ENCODE measurements around the gene FUT8. TPM values are rescaled to one million over a fixed set of nuclear protein-coding genes. Genes with fewer than 3 reads are reported as not detected.

The FUT8 gene
- total RNA-seq, 1 donor from 2014 or later: 131 TPM

GRCh38 chr14:65783101-65783500, 370.6 kb downstream of the FUT8 start:
- H3K27ac Mint-ChIP-seq: no peak overlapping the region
- H3K4me2 ChIP-seq: no peak overlapping the region
- H3K36me3 ChIP-seq: no peaks in the 10 kb centered on the region
- H3F3A ChIP-seq (ENCODE audit: low read depth): no peaks in the 10 kb centered on the region
- no peaks in the 10 kb centered on the region for H4K20me1 ChIP-seq (ENCODE audit: low read depth)
- no peaks in the 10 kb centered on the region for H3K36me3 Mint-ChIP-seq
- peaks cover 4% of the 10 kb centered on the region for H3K27me3 Mint-ChIP-seq (ENCODE audit: insufficient read depth, low read depth)
- H3K79me2 ChIP-seq (ENCODE audit: low read depth): no peaks in the 10 kb centered on the region
- no peak overlapping the region for H3K4me3 Mint-ChIP-seq
- no peaks in the 10 kb centered on the region for H3K9me3 Mint-ChIP-seq
- no peak overlapping the region for H3K4me3 ChIP-seq
- DNase-seq (ENCODE audit: low spot score): no peak
- no peak overlapping the region for H2AFZ ChIP-seq (replicated peaks)
- H3K4me1 ChIP-seq: no peaks in the 10 kb centered on the region
- H3K4me1 Mint-ChIP-seq: peaks cover 6% of the 10 kb centered on the region
- H3K27ac ChIP-seq: no peak overlapping the region
- no peaks in the 10 kb centered on the region for H3K27me3 ChIP-seq
- H3K9ac ChIP-seq: no peak overlapping the region
- no peaks in the 10 kb centered on the region for H3K9me3 ChIP-seq (ENCODE audit: low read depth)
- TF ChIP-seq EZH2 (IDR thresholded peaks at IDR 0.05) (no peak), CTCF (IDR thresholded peaks at IDR 0.05) (no peak)

GRCh38 chr14:65783576-65783975, 371.0 kb downstream of the FUT8 start:
- peaks cover 2% of the 10 kb centered on the region for H3K27me3 Mint-ChIP-seq (ENCODE audit: insufficient read depth, low read depth)
- no peak overlapping the region for H3K27ac ChIP-seq
- no peak overlapping the region for H3K4me3 ChIP-seq
- H3K4me1 Mint-ChIP-seq: peaks cover 6% of the 10 kb centered on the region
- H3K9ac ChIP-seq: no peak overlapping the region
- TF ChIP-seq EZH2 (IDR thresholded peaks at IDR 0.05) (no peak), EZH2phosphoT487 (IDR thresholded peaks at IDR 0.05) (no peak)
- no peak overlapping the region for H3K4me3 Mint-ChIP-seq
- H3K9me3 Mint-ChIP-seq: no peaks in the 10 kb centered on the region
- no peak for DNase-seq (ENCODE audit: low spot score)
- no peak overlapping the region for H3K27ac Mint-ChIP-seq
- no peak overlapping the region for H2AFZ ChIP-seq (replicated peaks)
- H3F3A ChIP-seq (ENCODE audit: low read depth): no peaks in the 10 kb centered on the region
- H3K9me3 ChIP-seq (ENCODE audit: low read depth): no peaks in the 10 kb centered on the region
- no peaks in the 10 kb centered on the region for H3K4me1 ChIP-seq
- no peak overlapping the region for H3K4me2 ChIP-seq
- no peaks in the 10 kb centered on the region for H3K36me3 ChIP-seq
- no peaks in the 10 kb centered on the region for H3K36me3 Mint-ChIP-seq
- H3K79me2 ChIP-seq (ENCODE audit: low read depth): no peaks in the 10 kb centered on the region
- H3K27me3 ChIP-seq: no peaks in the 10 kb centered on the region
- H4K20me1 ChIP-seq (ENCODE audit: low read depth): no peaks in the 10 kb centered on the region

- DNase-seq (ENCODE audit: low spot score): no peak
- H3K4me3 Mint-ChIP-seq: no peak overlapping the region
- Histone ChIP-seq H3K36me3 (no peaks in the 10 kb centered on the region), H4K20me1 (ENCODE audit: low read depth) (no peaks in the 10 kb centered on the region), H3K79me2 (ENCODE audit: low read depth) (no peaks in the 10 kb centered on the region), H3K4me3 (no peak overlapping the region), H3K27ac (no peak overlapping the region), H2AFZ (replicated peaks) (no peak overlapping the region), H3K4me1 (no peaks in the 10 kb centered on the region), H3K9ac (no peak overlapping the region), H3K4me2 (no peak overlapping the region), H3F3A (ENCODE audit: low read depth) (no peaks in the 10 kb centered on the region), H3K9me3 (ENCODE audit: low read depth) (no peaks in the 10 kb centered on the region), H3K27me3 (no peaks in the 10 kb centered on the region)
- no peaks in the 10 kb centered on the region for H3K36me3 Mint-ChIP-seq
- no peaks in the 10 kb centered on the region for H3K9me3 Mint-ChIP-seq
- no peak overlapping the region for H3K27ac Mint-ChIP-seq
- peaks cover 9% of the 10 kb centered on the region for H3K4me1 Mint-ChIP-seq
- TF ChIP-seq EZH2phosphoT487 (IDR thresholded peaks at IDR 0.05) (no peak), EZH2 (IDR thresholded peaks at IDR 0.05) (no peak), CTCF (IDR thresholded peaks at IDR 0.05) (no peak)
- H3K27me3 Mint-ChIP-seq (ENCODE audit: insufficient read depth, low read depth): peaks cover 2% of the 10 kb centered on the region
These were observed 372.0 kb downstream of the FUT8 start for GRCh38 chr14:65784574-65784973.

- no peaks in the 10 kb centered on the region for H3K9me3 ChIP-seq (ENCODE audit: low read depth)
- H3K4me2 ChIP-seq: no peak overlapping the region
- Mint-ChIP-seq H3K27ac (no peak overlapping the region), H3K4me3 (no peak overlapping the region), H3K27me3 (ENCODE audit: insufficient read depth, low read depth) (peaks cover 2% of the 10 kb centered on the region), H3K4me1 (peaks cover 3% of the 10 kb centered on the region), H3K9me3 (no peaks in the 10 kb centered on the region), H3K36me3 (no peaks in the 10 kb centered on the region)
- TF ChIP-seq EZH2 (IDR thresholded peaks at IDR 0.05) (no peak), EZH2phosphoT487 (IDR thresholded peaks at IDR 0.05) (no peak), CTCF (IDR thresholded peaks at IDR 0.05) (no peak)
- no peak overlapping the region for H3K27ac ChIP-seq
- no peaks in the 10 kb centered on the region for H4K20me1 ChIP-seq (ENCODE audit: low read depth)
- no peaks in the 10 kb centered on the region for H3K79me2 ChIP-seq (ENCODE audit: low read depth)
- peaks cover 5% of the 10 kb centered on the region for H3F3A ChIP-seq (ENCODE audit: low read depth)
- H3K4me3 ChIP-seq: no peak overlapping the region
- no peak overlapping the region for H3K9ac ChIP-seq
- no peaks in the 10 kb centered on the region for H3K4me1 ChIP-seq
- no peaks in the 10 kb centered on the region for H3K27me3 ChIP-seq
- no peak overlapping the region for H2AFZ ChIP-seq (replicated peaks)
- DNase-seq (ENCODE audit: low spot score): no peak
- no peaks in the 10 kb centered on the region for H3K36me3 ChIP-seq
These were observed 374.9 kb downstream of the FUT8 start for GRCh38 chr14:65787461-65787860.

Measured in neural progenitor cell (in vitro differentiated cells).